ENCODE measurements around the gene GPX3. TPM values are rescaled to one million over a fixed set of nuclear protein-coding genes. Genes with fewer than 3 reads are reported as not detected.

Gene GPX3
- total RNA-seq, 1 experiment from 2014 or later, result 62.3 TPM

DNA sequence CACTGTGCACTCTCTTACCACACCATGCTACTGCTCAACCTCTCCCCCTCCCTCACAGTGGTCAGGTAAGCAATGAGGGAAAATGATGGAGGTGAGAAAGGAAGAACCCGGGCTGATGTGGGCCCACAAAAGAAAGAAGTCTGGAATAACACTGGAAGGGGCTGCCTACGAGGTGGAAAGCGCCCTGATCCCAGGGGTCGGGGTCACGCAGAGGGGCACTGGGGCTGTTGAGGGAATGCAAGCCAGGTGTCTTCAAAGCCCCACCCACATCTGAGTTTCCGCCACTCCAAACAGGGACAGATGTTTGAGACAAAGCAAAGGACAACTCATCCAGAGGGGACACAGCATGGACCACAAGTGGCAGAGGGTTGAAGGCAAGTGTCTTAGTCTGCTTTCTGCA lies 56.2 kb downstream of the GPX3 start:
- no peak for DNase-seq (ENCODE audit: low read depth)

DNA sequence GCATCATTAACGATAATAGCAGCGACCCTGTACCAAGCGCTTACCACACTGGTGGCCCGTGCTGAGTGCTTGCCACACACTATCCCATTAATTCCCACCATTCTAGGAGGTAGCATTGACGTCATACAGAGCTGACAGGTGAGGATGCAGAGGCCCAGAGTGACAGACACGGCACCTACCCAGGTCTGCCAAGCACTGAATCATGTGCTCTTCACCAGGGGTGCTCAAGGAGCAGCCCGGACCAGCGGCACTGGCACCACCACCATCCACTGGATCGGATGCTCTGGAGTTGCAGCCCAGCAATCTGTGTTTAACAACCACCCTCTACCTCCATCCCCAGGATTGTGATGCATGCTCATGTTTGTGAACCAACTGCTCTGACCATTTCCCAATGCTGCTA lies 57.0 kb downstream of the GPX3 start:
- DNase-seq (ENCODE audit: low read depth), result no peak

DNA sequence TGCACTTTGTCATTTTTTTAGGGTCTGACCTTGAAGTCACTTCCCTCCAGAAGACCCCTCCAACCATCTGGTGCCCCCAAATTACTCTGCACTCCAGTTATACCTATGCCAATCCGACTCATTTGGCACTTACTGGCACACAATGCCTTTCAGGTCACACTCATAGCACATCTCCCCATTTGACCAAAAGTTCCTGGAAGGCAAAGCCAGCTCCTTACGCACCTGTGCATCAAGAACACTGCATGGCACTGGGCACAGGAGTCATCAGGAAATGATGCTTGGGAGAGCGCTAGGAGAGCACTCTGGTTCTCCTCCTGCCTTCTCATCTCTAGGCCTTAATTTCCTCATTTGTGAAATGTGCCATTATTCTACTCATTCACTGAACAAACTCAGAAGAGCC lies 57.6 kb downstream of the GPX3 start:
- no peak for DNase-seq (ENCODE audit: low read depth)

Other genes with a start within 250 kb of the GPX3 start
- gene SMIM3, start 241.8 kb upstream of the GPX3 start, total RNA-seq (2014; rRNA removed; shearing (Covaris generic)), result 73.1 and 92.7 TPM in 2 replicates
- gene IRGM, start 174.1 kb upstream of the GPX3 start, total RNA-seq (2014; rRNA removed; shearing (Covaris generic)), result not detected in 2 replicates
- 5.1 and 5.7 TPM in 2 replicates for gene ZNF300, start 115.6 kb upstream of the GPX3 start, total RNA-seq (2014; rRNA removed; shearing (Covaris generic))
- 85.3 and 116 TPM in 2 replicates for gene TNIP1, start 60.4 kb downstream of the GPX3 start, total RNA-seq (2014; rRNA removed; shearing (Covaris generic))
- 66.3 and 81.5 TPM in 2 replicates for gene ANXA6, start 137.2 kb downstream of the GPX3 start, total RNA-seq (2014; rRNA removed; shearing (Covaris generic))
- gene CCDC69, start 203.5 kb downstream of the GPX3 start, total RNA-seq (2014; rRNA removed; shearing (Covaris generic)), result 1.5 and 2.1 TPM in 2 replicates
- 24.1 and 30.9 TPM in 2 replicates for gene GM2A, start 232.6 kb downstream of the GPX3 start, total RNA-seq (2014; rRNA removed; shearing (Covaris generic))